ENCODE measurements around the gene CRTAC1.

CRTAC1 gene

DNA sequence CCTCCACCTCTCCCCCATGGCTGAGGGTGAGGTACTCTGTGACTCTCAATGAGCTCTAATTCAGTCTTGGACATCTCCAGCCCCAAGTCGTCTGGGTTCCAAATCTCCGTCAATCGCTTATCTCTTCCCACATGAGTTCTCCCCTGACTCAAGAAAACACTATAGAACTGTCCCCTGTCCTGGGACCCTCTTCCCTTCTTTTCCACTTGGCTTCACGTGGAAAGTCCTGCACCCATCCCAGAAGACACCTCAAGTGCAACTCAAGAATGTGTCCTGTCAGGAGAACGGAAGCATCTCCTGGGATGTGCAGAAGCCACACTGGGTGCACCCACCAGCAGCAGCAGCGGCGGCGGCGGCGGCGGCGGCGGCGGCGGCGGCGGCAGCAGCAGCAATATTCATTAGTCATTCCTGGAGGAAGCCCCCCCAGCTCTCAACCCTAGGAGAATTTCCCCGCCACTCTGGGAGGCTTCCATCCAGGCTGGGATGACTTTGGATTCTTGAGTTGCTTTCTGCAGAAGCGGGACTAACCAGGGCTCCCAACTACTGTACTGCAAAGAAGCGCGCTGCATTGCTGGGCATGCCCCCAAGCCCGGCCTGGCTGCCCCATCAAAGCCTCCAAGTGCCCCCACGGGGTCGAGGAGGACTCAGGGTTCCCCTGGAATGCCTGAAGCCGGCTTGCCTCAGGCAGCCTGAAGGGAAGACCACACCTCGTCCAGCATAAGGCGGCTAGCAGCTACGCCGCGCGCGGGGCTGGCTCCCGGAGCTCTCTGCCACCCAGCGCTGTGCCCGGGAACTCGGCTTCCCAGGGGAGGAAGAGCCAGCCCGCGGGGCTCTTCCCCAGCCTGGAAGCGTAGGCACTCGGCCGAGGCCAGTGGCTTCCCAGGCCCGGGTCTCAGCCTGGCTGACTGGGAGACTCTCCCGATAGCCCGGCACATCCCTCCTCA is 1.0 kb downstream of the CRTAC1 start:
- DNase-seq (ENCODE audit: low read depth in 2 of 2): no peak

DNA sequence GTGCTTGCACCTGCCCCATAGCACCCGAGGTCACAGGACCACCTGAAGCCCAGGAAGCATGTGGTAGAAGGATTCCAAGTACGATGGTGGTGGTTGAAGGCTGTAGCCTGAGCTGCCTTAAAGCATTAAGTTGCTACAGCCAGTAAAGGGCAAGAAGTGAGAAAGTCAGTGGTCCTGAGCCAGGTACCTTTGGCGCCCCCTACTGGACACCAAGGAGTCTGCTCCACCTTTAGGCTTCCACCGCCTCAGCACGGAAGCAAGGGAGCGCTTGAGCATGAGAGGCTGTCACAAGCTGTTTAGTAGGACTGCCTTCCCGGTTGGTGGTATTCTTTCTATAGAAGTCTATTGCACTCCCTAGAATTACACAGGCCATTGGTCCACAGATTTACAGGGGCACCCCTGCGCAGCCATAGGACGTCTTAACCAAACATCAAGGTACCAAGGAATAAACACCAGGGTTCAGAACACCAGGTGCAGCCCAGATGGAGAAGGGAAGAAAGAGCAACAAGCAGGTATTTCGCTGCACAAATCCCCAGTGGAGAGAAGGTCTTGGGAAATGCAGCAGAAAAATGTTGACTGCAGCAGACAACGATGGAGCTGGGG is 2.2 kb downstream of the CRTAC1 start:
- peak; percentile 33 to 35 for DNase-seq (ENCODE audit: low read depth in 2 of 2)

DNA sequence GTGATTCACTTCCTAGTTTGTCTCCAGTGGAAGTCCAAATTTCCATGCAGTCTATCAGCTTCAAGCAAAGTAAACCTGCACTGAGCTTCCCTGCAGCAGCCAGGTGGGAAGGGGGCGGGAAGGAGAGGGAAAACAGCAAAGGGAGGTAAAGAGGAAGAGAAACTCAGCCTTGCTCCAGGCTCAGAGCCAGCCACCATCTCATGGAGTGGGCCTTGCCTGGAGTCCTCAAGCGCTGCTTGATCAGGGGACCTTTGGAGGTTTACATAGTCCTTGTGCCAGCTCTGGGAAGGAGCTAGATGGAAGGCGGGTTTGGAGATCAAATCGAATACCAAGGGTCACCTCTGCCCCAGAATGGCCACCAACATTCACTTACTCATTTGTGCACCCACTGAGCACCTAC is 7.4 kb downstream of the CRTAC1 start:
- no peak for DNase-seq (ENCODE audit: low read depth in 2 of 2)

DNA sequence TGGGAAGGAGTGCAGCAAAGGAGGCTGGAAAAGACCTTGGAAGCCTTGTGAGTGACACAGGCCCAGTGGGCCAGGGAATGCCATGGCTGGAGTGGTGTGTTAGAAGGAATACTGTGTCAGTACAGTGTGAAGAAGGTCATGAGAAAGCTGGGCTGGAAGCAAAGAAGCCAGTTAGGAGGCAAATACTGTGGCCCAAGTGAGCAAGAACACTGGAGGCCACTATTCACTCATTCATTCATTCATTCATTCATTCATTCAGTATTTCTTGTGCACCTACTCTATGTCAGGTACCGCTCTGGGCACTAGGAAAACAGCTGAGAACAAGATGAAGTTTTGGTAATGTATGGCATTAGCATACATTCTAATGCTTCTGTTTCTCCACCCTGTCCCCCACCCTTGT is 9.6 kb downstream of the CRTAC1 start:
- no peak for DNase-seq (ENCODE audit: low read depth in 2 of 2)

DNA sequence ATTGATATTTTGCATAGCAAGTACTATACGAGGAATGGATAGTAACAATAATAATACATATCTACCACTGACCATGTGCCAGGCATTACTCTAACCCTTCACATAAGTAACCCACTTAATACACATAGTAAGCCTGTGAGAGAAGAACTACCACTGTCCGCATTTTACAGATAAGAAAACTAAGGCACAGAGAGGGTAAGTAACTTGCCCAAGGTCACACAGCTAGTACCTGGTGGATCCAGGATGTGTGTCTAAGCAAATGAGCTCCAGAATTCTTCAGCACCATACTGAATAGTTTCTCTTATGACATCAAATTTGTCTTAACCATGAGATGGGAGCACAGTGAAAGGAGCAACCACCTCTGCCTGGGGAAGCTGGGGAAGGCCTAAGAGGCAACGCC is 10.2 kb downstream of the CRTAC1 start:
- no peak for DNase-seq (ENCODE audit: low read depth in 2 of 2)

DNA sequence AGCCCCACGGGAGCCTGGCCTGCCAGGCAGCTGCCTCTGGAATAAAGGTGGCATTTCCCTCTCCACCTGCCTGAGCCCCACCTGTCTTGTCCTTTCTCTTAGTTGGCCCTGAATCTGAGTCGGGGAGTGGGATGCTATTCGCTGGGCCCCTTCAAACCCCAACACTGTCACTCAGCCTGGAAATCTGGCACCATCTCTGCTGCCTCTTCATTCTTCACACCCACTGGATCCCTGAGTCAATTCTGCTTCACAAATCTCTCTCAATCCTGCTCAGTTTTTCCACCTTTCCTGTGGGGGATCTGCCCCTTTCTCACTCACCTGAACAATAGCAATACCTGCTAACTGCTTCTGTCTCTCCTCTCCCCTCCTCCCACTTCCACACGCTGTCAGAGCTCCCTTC is 10.6 kb downstream of the CRTAC1 start:
- no peak for DNase-seq (ENCODE audit: low read depth in 2 of 2)

DNA sequence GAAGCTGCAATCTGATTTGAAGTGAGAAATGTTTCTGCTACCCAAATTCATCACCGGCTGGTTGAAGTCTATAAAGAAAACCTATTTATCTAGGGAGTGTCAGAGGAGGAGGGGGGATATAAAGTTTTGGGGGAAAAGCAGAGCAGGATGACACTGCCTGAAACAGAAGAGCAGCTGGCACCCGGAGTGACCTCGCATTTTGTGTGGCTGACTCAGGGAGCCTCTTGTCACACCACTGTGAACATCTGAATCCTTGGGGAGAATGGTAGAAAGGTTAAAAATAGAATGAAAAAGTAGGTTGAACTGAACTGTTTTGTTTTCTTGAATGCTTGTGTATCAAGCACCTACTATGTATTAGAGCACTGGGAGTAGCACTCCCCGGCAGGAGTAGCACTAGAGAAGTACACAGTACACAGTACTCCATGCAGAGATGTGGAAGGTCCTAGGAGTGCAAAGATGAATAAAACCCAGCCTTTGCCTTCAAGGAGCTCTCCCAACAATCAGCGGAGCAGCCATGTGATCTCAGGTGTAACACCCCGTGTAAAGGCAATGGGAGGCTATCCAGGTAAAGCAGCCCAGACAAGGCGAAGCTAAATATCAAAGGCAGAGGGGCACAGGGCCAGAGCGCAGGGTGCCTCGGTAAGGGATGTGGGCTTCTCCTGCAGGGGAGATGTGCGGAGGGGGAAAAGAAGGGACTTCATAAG is 13.5 kb downstream of the CRTAC1 start:
- no peak for DNase-seq (ENCODE audit: low read depth in 2 of 2)

DNA sequence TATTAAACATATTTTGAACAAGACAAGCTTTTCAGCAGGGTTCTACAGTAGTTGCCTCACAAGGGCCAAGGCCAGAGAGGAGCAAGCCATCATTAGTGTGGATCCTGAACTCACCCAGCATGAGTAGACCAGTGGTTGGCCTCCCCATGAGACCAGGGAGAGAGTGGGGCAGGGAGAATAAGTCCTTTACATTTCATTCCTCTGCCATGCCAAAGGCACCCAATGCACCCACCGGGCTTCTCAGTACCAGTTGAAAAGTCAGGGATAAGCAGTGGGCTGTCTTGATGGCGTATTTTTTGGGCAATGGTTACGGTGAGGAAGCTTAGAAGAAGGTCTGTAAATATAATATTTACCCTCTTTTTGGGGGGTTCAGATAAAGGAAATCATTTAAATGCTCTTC is 16.6 kb downstream of the CRTAC1 start:
- no peak for DNase-seq (ENCODE audit: low read depth in 2 of 2)

DNA sequence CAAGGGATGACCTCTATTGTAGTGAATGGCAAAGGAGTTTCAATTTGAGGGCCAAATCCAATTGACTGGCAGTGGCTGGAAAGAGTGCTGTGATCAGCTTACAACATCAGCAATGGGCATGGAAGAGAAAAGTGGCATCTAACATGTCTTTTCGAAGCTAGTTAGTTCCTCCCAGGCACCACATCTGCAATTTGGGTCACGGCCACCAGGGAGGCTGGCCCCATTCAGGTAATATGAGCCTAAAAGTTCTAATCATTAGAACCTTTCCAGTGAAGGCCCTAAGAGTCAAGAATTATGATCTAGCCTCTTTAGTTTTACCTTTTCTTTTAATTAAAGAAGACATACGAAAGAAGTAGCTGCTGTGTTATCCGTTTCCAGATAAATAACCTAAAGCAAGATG is 17.3 kb downstream of the CRTAC1 start:
- DNase-seq (ENCODE audit: low read depth in 2 of 2): no peak

DNA sequence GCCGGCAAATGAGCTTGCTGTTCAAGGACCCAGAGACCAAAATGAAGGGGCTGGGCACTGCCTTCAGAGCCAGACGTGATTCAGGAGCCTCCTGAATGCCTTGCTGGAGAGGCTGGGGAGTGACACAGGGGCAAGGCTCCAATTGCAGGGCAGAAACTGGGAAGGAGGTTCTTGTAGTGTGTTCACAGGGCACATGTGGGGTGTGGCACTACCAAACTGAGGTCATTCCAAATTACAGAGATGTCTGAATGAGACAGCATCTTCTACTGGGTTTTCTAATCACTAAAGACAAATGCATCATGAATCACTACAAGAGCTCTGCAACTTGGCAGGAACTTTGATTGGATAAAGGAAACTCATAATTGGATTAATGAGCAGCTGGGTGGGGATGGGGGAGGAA is 17.8 kb downstream of the CRTAC1 start:
- DNase-seq (ENCODE audit: low read depth in 2 of 2): no peak

DNA sequence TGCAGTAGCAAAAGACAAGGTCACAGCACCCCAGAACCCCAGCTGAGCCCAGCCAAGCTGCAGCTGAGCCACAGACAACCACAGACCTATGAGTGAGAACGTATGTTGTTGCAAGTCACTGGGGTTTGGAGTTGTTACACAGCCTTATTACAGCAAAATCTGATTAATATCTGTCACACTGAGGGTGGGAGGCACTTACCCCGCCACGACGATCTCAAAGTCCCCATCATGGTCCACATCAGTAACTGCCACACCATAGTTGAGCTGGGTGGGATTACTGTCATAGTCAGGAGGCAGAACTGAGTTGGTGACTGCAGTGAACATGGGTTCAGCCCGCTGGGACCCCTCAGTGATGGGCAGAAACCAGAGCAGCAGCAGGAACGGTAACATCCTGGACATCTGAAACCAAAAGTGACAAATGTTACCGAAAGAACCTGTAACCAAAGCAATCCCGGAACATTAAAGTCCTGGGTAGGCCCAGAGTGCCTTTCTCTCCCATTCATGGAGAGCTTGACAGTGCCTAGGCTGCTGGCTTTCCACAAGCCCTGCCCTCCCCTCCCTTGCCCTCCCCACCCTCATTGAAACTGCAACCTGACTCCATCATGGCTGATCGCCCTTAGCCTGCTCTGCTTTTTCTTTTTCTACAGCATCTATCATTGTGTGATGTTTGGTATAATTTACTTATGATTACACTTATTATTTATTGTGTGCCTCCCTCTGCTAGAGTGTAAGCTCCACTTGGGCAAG is 19.3 kb downstream of the CRTAC1 start:
- DNase-seq (ENCODE audit: low read depth in 2 of 2): no peak

DNA sequence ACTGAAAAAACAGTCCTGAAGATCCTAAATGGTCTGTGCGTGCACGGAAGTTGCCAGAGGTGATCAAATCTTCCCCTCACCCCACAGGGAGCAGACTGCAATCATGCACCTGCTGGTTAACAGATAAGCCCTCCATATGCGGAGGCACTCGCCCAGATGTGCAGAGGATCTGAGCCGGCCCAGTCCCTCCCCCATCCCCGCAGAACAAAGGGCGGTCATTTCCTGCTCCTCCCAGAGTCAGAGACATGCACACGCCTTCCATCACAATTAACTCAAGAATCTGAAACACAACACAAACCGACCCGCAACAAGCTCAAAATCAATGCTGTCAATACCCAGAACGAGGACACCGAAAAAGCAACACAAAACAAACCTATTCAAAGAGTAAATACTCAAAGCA is 24.2 kb downstream of the CRTAC1 start:
- no peak for DNase-seq (ENCODE audit: low read depth in 2 of 2)

DNA sequence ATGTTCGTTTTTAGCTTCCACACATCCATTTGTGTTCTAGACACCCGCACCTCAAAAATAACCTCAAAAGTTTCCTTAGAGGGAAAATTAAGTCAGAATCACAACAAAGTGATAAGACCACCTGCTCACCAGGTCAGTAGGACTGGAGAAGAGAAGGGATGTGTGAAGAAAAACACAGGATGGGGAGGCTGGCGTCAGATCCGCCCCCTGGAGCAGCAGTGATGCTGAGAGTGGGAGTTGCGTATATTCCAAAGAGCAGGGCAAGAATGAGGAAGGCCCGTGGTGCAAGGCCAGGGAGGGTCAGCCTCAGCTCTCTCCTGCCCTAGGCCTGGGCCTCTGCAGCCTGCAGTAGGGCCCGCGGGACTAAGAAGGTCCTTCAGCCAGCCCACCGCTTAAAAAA is 28.7 kb downstream of the CRTAC1 start:
- no peak for DNase-seq (ENCODE audit: low read depth in 2 of 2)

DNA sequence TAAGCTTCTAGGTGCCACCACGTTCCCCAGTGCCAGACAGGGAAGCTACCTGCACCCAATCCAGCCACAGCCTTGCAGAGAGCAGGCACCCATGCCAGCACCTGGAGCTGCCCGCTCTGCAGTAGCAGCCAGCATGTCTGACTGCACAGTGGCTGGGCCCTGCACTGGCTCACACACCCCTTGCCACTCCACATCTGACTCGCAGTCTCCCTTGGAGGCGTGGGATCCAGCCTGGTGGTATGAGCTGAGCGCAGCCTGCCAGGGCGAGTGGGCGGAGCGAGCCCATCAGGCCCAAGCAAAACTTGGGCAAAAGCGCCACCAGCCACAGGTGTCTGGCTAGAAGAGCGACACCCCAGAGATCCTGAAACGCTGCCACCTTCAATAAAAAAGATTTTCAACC is 30.1 kb downstream of the CRTAC1 start:
- no peak for DNase-seq (ENCODE audit: low read depth in 2 of 2)

DNA sequence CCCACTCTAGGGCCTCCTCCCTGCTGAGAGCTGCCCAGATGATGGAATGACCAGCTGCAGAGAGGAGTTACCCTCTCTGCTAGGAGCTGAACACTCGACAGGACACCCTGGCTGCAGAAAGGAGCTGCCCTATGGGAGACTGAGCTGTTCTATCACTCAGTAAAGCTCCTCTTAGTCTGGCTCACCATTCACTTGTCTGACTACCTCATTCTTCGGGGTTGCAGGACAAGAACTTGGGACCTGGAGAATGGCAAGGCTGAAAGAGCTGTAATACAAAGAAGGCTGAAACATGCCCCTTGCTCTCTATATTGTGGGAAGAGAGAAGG is 30.5 kb downstream of the CRTAC1 start:
- DNase-seq (ENCODE audit: low read depth in 2 of 2): no peak

DNA sequence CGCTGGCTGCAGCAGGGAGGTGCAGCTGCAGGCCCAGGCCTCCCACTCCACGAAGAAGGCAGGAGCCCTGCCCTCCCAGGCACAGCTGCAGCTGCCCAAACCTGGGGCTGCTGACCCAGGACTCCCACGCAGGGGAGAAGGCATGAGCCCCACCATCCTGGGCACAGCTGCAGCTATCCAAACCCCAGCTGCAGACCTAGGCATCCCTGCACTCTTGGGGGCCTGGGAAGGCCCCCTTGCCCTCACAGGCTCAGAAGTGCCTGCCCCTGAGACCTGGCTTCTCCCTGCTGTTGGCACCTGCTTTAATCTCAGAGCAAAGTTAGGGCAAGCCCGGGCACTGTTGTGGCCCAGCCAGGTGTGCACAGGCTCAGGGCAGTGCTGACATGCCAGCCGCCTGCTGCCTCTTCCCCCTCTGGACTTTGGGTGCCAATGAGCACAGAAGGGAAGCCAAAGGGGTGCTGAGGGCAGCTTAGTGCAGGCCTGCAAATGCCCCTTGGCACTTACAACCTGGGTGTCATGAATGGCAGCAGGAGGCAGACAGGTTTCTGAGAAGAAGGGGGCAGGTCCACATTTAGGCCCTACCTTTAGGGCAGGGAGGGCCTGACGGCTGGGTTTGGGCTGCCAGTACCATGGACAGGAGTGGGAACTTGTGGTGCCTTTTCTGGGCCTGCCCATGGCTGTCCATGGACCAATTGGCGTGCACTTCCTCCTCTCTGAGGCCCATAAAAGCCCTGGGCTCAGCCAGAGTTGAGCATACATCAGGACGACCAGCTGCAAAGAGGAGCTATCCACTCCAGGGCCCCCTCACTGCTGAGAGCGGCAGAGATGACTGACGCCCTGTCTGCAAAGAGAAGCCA is 31.1 kb downstream of the CRTAC1 start:
- DNase-seq (ENCODE audit: low read depth in 2 of 2): no peak

DNA sequence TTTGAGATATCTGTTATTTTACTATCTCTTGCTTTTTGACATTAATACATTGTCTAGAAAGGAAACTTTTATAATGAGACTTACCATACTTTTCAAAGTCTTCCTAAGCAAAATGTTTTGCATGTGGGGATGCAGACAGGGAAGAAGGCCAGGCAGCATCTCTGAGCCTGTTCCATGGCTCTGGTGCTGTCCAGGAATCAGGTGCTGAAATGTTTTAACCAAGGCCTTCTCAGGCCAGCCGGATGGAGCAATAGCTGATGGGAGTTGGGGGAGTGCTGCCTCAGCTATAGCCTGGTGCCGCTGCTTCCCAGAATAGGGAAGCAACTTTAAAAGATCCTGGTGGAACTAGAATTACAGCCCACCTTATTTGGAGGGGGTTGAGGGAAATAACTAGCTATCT is 38.5 kb downstream of the CRTAC1 start:
- no peak for DNase-seq (ENCODE audit: low read depth in 2 of 2)

DNA sequence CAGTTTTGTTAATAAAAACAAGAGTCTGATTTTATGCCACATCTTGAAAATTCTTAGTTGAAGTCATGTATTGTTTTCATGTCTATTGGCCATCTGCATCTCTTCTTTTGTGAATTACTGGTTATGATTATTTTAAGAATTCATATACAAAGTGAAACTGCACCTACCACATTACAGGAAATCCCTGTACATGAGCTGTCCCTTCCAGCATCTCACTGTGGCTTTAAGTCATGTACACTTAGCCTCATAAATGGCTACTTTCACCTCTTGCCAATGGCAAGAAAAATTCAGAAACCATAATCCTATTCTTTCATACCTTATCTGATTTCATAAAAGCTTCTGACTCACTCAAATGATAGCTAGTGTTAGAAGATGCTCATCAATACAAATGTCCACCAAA is 48.6 kb downstream of the CRTAC1 start:
- no peak for DNase-seq (ENCODE audit: low read depth in 2 of 2)

DNA sequence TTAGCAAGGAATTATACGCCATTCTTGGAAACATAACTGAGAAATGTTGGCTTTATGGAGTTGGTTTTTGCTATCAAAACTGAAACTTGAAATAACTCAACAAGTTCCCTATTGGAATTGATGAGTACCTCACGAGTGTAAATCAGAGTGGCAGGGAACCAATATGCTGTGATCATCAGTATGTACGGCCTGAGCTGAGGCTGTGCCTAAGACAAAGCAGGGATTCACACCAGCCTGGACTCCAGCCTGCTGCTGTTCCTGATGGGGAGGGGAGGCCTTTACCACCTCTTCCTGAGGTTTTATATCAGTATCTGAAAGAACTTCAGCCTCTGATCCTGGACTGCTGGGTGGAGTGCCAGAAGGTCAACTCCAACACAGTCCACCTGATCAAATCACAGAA is 52.7 kb downstream of the CRTAC1 start:
- no peak for DNase-seq (ENCODE audit: low read depth in 2 of 2)

DNA sequence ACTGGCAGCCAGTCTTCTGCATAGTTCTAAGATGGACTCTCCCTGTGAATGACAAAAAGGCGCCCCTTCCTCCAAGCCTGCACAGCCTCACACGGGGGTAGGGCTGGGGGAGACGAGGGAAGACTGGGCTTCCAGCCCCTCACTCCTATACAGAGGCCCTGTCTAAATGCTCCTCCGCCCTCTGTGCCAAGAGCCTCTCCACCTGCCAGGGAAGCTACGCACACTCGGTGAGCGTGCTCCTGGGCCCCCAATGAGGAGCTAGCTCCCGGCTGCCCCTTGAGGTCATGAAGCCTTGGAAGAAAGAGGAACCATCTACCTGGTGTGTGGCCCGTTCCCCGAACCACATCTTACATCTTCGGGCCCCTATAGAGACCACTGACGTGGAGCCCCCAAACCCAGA is 54.8 kb downstream of the CRTAC1 start:
- no peak for DNase-seq (ENCODE audit: low read depth in 2 of 2)

All from activated CD8-positive, alpha-beta memory T cell treated with anti-CD3 and anti-CD28 coated beads for 4 hours (primary cell).